HUES6 (cell line): ENCODE measurements around the gene ARMC9.

ENCODE experiments used
- H3K27ac ChIP-seq: 2 replicates; pipeline ENCODE4 v1.7.0; 2013; ENCODE audit warnings: low read depth, mild to moderate bottlenecking, low read length, inconsistent platforms
- H3K27me3 ChIP-seq: 2 replicates; pipeline ENCODE4 v1.6.1; 2013; ENCODE audit warnings: low read length; ENCODE audit not compliant: control insufficient read depth, insufficient read depth
- H3K36me3 ChIP-seq: 2 replicates; pipeline ENCODE4 v1.6.1; 2013; ENCODE audit warnings: low read length; ENCODE audit not compliant: control insufficient read depth, insufficient read depth
- H3K4me1 ChIP-seq: 2 replicates; pipeline ENCODE4 v1.6.1; 2013; ENCODE audit warnings: low read length; ENCODE audit not compliant: control insufficient read depth, insufficient read depth
- H3K4me3 ChIP-seq: 2 replicates; pipeline ENCODE4 v1.5.1; 2013; ENCODE audit warnings: low read depth, low read length
- H3K9ac ChIP-seq: one replicate; pipeline ENCODE4 v1.6.1; 2013; ENCODE audit warnings: mild to moderate bottlenecking, low read length
- H3K9me3 ChIP-seq: 2 replicates; pipeline ENCODE4 v1.6.1; 2013; ENCODE audit warnings: low read depth, low read length; ENCODE audit not compliant: control insufficient read depth, insufficient read depth

The ARMC9 gene

DNA sequence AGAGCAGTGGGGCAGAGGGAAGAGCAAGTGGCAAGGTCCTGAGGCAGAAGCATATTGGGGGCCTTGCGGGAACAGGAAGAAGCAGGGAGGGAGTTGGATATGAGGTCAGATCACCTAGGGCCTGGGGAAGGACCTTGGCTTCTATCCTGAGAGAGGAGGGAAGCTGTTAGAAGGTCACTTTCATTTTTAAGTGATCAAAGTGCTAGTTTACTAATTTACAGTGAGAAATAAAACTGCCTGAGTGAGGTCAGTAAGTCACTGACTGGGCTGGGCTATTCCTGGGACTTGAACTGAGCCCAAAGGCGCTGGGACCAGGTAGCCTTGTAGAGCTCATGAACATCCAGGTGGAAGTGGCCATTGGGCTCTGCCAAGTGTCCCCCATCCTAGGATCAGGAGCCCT lies 120.5 kb downstream of the ARMC9 start:
- Histone ChIP-seq H3K27me3 (no peaks in the 10 kb centered on the region), H3K4me3 (no peak overlapping the region), H3K36me3 (no peaks in the 10 kb centered on the region), H3K4me1 (peaks cover 9% of the 10 kb centered on the region; the same call in 1 of the 2 replicates), H3K27ac (no peak overlapping the region), H3K9me3 (no peaks in the 10 kb centered on the region), H3K9ac (no peak overlapping the region)

DNA sequence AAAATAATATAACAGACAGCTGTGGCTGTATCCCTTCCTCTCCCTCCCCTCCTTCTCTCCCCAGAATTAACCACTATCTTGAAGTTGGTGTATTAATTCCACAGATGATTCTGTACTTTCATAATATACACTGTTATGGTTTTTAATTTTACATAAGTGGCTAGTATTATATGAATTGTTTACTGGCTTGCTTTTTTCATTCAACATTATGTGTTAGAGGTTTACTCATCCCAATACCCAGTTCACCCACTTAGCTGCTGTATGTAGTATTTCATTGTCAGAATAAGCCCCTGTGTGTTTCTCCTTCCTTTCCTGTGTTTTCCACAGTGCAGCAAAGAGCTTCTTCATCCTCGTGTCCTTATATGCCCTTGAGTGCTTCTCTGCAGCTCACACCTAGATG lies 121.4 kb downstream of the ARMC9 start:
- no peak overlapping the region for H3K4me3 ChIP-seq
- H3K36me3 ChIP-seq, result no peaks in the 10 kb centered on the region
- H3K27me3 ChIP-seq, result no peaks in the 10 kb centered on the region
- no peak overlapping the region for H3K9ac ChIP-seq
- peaks cover 9% of the 10 kb centered on the region; the same call in 1 of the 2 replicates for H3K4me1 ChIP-seq
- no peak overlapping the region for H3K27ac ChIP-seq
- no peaks in the 10 kb centered on the region for H3K9me3 ChIP-seq

DNA sequence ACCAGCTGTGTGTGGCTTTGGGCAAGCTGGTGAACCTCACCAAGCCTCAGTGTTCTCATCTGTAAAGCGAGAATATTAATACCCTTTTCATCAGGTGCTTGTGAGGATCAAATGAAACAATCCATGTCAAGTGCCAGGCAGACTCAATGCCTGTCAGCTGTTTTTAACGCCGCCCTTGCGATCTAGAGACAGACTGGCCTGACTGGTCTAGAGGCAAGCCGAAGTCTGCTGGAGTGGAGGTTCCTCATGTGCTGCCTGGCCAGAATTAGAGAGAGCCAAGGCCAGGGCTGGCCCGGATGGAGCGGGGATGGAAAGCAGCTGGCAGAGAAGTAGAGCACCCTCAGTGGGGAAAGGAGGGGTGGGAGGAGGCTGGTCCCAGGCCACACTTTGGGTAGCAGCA lies 122.6 kb downstream of the ARMC9 start:
- Histone ChIP-seq H3K9me3 (no peaks in the 10 kb centered on the region), H3K27me3 (no peaks in the 10 kb centered on the region), H3K36me3 (no peaks in the 10 kb centered on the region), H3K4me3 (no peak overlapping the region), H3K4me1 (peaks cover 9% of the 10 kb centered on the region; the same call in 1 of the 2 replicates), H3K27ac (no peak overlapping the region), H3K9ac (no peak overlapping the region)

DNA sequence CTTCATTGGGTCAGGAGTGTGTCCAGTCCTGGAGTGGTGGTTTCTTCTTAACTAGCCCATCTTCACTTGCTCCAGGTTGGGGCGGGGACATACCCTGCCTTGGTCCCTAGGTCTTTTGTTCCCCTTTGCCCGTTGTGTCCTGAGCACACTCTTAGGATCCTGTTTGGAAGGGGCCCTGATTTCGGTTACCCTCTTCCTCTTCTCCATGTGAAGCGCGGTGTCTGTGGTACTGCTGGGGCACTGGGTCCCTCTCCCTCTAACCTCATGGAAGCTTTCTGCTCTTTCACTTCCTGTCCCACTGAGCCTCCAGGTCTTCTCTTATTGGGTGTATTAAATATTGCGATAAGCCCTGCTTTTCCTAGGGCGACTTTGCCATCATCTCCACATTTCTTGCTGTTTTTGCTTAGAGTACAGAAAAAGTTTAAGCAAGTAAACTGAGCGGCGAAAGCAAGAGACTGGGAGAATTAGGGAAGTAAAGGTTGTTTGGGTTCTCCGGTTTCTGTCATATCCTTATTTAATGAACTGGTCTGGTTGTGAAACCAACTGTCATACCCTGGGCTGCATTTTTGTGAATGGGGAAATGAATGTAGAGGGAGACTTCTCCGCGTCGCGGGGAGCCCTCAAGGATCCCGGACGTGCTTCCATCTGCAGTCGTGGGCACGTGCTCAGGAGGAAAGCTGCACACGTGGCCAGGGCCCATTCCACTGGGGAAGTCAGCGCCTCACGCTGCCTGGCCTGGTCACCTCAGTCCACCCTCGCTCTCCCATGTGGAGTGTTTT lies 123.3 kb downstream of the ARMC9 start:
- no peaks in the 10 kb centered on the region for H3K27me3 ChIP-seq
- no peak overlapping the region for H3K27ac ChIP-seq
- H3K4me3 ChIP-seq, result no peak overlapping the region
- H3K36me3 ChIP-seq, result no peaks in the 10 kb centered on the region
- no peak overlapping the region for H3K9ac ChIP-seq
- H3K9me3 ChIP-seq, result no peaks in the 10 kb centered on the region
- H3K4me1 ChIP-seq, result peaks cover 9% of the 10 kb centered on the region; the same call in 1 of the 2 replicates

DNA sequence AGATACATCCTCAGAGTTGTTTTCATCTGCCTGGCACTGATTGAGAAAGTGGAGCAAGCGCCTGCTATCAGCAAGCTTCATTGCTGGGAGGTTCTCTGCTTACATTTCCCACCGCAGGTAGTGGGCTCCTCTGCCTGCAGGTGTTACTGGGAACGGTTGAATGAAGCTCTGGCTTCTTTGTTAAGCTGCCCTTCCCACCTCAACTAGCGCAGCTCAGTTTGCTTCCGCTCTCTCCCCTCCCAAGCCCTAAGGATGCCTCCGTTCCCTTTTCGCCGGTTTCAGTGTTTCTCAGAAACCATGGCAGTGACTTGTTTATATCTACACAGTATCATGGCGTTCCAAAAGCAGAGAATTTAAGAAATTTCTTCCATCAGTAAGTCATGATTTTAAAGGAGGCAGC lies 124.9 kb downstream of the ARMC9 start:
- Histone ChIP-seq H3K27me3 (no peaks in the 10 kb centered on the region), H3K27ac (no peak overlapping the region), H3K4me1 (peaks cover 5% of the 10 kb centered on the region; the same call in 1 of the 2 replicates), H3K9ac (no peak overlapping the region), H3K36me3 (no peaks in the 10 kb centered on the region), H3K4me3 (no peak overlapping the region), H3K9me3 (no peaks in the 10 kb centered on the region)

DNA sequence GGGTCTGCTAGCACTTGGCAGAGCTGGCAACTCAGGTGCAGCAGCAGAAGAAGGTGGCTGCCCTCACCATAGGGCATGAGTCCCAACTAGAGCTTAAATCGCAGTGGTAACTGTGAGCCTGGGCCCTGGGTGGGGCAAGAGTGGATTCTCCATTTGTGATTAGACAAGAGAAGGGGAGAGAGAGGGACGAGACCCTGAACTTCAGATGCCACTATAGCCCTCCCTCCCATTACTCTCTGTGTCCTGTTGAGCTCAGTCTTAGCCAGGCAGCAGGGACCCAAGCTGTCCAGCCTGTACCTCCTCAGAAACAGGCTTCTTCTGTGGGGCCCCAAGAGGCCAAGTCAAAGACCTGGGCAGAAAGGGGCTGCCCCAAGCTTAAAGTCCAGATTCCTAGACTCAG lies 127.4 kb downstream of the ARMC9 start:
- H3K27ac ChIP-seq, result no peak overlapping the region
- H3K27me3 ChIP-seq, result no peaks in the 10 kb centered on the region
- H3K9me3 ChIP-seq, result no peaks in the 10 kb centered on the region
- H3K36me3 ChIP-seq, result no peaks in the 10 kb centered on the region
- H3K9ac ChIP-seq, result no peak overlapping the region
- no peak overlapping the region for H3K4me3 ChIP-seq
- 0 out of 2 replicates have a peak, but pooled peaks cover 3% of the 10 kb centered on the region for H3K4me1 ChIP-seq

DNA sequence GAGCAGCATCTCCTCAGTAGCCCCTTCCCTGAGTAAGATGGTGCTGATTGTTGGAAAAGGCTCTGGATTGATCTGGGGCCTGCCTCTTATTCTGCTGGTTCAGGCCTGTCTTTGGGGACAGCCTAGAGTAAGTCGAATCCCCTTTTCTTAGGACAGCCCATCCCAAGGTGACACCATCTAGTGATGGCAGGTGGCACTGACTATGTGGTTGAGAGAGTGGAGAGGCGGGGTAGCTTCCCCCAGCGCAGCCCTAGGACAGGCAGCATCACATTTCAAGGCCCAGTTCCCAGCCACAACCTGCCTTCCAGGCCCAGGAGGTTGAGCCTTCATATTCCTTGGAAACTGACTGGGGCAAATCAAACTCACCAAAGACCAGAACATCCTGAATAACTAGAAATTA lies 128.0 kb downstream of the ARMC9 start:
- Histone ChIP-seq H3K4me3 (no peak overlapping the region), H3K27ac (no peak overlapping the region), H3K27me3 (no peaks in the 10 kb centered on the region), H3K9ac (no peak overlapping the region), H3K9me3 (no peaks in the 10 kb centered on the region), H3K4me1 (0 out of 2 replicates have a peak, but pooled peaks cover 3% of the 10 kb centered on the region), H3K36me3 (no peaks in the 10 kb centered on the region)

DNA sequence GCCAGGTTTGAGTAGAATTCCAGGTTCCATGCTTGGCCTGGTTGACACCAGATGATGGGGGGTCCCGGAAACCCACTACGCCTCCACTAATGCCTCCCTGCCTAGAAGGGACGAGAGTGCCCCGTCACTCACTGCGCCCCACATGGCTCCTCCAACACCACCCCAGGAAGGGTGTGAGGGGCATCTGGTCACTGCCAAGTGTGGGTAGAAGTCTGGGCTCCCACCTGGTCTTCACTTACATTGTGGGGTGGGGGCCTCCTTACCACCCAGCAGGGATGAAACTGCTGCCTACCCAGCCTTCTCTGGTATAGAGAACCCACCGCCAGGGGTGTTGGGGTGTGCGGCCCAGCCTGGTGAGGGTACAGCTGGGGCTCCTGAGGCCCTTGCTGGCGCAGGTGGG lies 131.9 kb downstream of the ARMC9 start:
- H3K4me1 ChIP-seq, result peaks cover 7% of the 10 kb centered on the region
- no peaks in the 10 kb centered on the region for H3K27me3 ChIP-seq
- H3K9ac ChIP-seq, result no peak overlapping the region
- H3K27ac ChIP-seq, result no peak overlapping the region
- no peaks in the 10 kb centered on the region for H3K9me3 ChIP-seq
- H3K4me3 ChIP-seq, result no peak overlapping the region
- H3K36me3 ChIP-seq, result peaks cover 14% of the 10 kb centered on the region; the same call in 1 of the 2 replicates

DNA sequence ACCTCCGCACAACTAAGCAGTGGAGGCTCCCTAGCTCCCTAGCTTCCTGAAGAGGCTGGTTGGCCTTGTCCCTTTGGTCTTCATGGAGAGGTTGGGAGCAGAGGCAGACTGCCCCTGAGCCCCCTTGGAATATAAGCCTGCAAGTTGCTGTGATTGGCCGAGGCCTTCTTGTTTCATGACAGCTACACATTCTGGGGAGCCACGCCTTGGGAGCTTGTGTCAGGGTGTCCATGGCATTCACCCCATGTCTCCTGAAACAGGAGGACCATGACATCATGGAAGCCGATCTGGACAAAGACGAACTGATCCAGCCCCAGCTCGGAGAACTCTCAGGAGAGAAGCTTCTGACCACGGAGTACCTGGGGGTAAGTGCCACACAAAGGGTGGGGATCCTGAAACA lies 133.1 kb downstream of the ARMC9 start:
- Histone ChIP-seq H3K27me3 (no peaks in the 10 kb centered on the region), H3K27ac (no peak overlapping the region), H3K4me3 (no peak overlapping the region), H3K4me1 (peaks cover 14% of the 10 kb centered on the region), H3K36me3 (peaks cover 14% of the 10 kb centered on the region; the same call in 1 of the 2 replicates), H3K9ac (no peak overlapping the region), H3K9me3 (no peaks in the 10 kb centered on the region)

DNA sequence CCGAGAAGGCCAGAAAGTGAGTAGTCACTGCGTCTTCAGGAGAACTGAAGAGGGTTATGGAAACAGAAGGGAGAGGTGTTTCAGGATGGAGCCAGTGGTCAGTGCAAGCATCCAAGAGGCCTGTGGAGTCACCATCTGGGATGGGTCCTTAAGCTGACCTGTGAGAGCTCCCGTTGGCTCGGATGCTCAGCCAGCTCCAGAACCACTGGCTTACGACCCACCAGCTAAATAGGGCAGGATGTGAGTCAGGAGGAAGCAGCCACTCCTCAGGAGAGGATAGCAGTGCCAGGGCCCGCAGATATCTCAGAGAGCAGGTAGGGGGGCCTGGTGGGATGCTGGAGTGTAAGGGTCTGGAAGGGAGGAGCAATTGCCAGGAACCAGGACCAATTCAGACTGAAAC lies 134.0 kb downstream of the ARMC9 start:
- H3K4me3 ChIP-seq, result no peak overlapping the region
- H3K36me3 ChIP-seq, result peaks cover 14% of the 10 kb centered on the region; the same call in 1 of the 2 replicates
- no peaks in the 10 kb centered on the region for H3K27me3 ChIP-seq
- peaks cover 16% of the 10 kb centered on the region for H3K4me1 ChIP-seq
- no peak overlapping the region for H3K27ac ChIP-seq
- no peaks in the 10 kb centered on the region for H3K9me3 ChIP-seq
- H3K9ac ChIP-seq, result no peak overlapping the region

DNA sequence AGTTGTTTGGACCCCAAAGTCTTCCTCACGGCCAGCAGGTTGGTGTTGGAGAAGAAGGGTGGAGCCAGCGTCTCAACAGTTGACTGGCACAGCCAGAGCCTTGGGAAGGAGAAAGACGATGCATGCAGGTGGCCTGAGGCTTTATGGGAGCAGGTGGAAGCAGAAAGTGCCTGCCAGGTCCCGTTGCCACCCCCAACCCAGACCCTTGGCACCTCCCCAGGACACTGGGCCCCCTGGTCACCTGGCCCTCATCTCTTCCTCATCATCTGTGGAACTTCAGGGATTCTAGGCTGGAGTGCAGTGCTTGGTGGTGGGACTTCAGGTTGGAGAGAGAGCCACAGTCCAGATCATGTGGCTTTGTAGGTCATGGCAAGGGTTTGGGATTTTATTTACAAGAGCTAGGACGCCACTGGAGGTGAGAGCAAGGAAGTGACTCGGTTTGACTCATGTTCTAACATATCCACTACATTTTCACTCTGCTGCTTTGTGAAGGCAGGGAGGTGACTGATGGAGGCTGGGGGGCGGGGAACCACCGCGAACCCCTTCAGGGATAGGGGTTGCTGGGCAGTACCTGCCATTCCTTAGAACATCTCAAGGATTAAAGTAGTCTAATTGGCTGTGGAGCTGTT lies 134.6 kb downstream of the ARMC9 start:
- peaks cover 14% of the 10 kb centered on the region; the same call in 1 of the 2 replicates for H3K36me3 ChIP-seq

More for the DNA sequence above, 134.6 kb downstream of the ARMC9 start:
- H3K4me1 ChIP-seq, result peaks cover 16% of the 10 kb centered on the region
- no peak overlapping the region for H3K4me3 ChIP-seq
- H3K9me3 ChIP-seq, result no peaks in the 10 kb centered on the region
- H3K9ac ChIP-seq, result no peak overlapping the region
- H3K27ac ChIP-seq, result no peak overlapping the region
- H3K27me3 ChIP-seq, result no peaks in the 10 kb centered on the region
